Thymus (tissue), 11 donors: Measurements from ENCODE around the gene DPYSL5. TPM values are rescaled to one million over a fixed set of nuclear protein-coding genes. Genes with fewer than 3 reads are reported as not detected.

ENCODE experiments used
- DNase-seq, 9 donors: peaks; one replicate each; pipeline ENCODE4 v3.0.0-alpha.2; 2013; ENCODE audit warnings: low spot score in 9 of 9, low read depth in 6 of 9, missing footprints in 1 of 9
- H3K27ac ChIP-seq, 2 donors: one replicate each; pipeline ENCODE4 v1.5.1; 2013; ENCODE audit warnings: control low read depth in 1 of 2, low read depth in 1 of 2, low read length in 1 of 2, mild to moderate bottlenecking in 1 of 2, moderate library complexity in 1 of 2
- H3K27me3 ChIP-seq, 2 donors: one replicate each; pipeline ENCODE4 v1.5.1; 2013; ENCODE audit warnings: low read length in 1 of 2; ENCODE audit not compliant: control insufficient read depth in 2 of 2, insufficient read depth in 1 of 2
- H3K36me3 ChIP-seq, 2 donors: one replicate each; pipeline ENCODE4 v1.5.1; 2013; ENCODE audit warnings: low read length in 1 of 2, mild to moderate bottlenecking in 1 of 2, moderate library complexity in 1 of 2; ENCODE audit not compliant: control insufficient read depth in 2 of 2, insufficient read depth in 2 of 2
- H3K4me1 ChIP-seq, 2 donors: one replicate each; pipeline ENCODE4 v1.5.1; 2013; ENCODE audit warnings: low read length in 2 of 2; ENCODE audit not compliant: control insufficient read depth in 2 of 2, insufficient read depth in 2 of 2
- H3K4me3 ChIP-seq, 2 donors: one replicate each; pipeline ENCODE4 v1.5.1; 2013; ENCODE audit warnings: low read length in 2 of 2, control low read depth in 1 of 2, mild to moderate bottlenecking in 1 of 2
- H3K9me3 ChIP-seq, 2 donors: one replicate each; pipeline ENCODE4 v1.5.1; 2013; ENCODE audit warnings: low read length in 1 of 2, mild to moderate bottlenecking in 1 of 2; ENCODE audit not compliant: control insufficient read depth in 2 of 2, insufficient read depth in 1 of 2
- WGBS: extraction: QIAGEN DNeasy Blood & Tissue Kit; methylation state at CpG from one replicate; pipeline ENCODE4 v1.1.7; 2013; 5-methylcytosine and 5-hydroxymethylcytosine counted together
- polyA plus RNA-seq: library from polyadenylated mRNA; stranded (reverse); fragments of 200-250 nt; gene quantifications from one replicate; pipeline ENCODE4 v1.2.3, GENCODE V29; 2013
- total RNA-seq: library from RNA; stranded (reverse); fragments of 120-200 nt; gene quantifications from one replicate; pipeline ENCODE4 v1.2.4, GENCODE V29; 2013
- donor health status: healthy.

The DPYSL5 gene
- total and polyA plus RNA-seq, 2 donors = 0.09 to 0.16 TPM

DNA sequence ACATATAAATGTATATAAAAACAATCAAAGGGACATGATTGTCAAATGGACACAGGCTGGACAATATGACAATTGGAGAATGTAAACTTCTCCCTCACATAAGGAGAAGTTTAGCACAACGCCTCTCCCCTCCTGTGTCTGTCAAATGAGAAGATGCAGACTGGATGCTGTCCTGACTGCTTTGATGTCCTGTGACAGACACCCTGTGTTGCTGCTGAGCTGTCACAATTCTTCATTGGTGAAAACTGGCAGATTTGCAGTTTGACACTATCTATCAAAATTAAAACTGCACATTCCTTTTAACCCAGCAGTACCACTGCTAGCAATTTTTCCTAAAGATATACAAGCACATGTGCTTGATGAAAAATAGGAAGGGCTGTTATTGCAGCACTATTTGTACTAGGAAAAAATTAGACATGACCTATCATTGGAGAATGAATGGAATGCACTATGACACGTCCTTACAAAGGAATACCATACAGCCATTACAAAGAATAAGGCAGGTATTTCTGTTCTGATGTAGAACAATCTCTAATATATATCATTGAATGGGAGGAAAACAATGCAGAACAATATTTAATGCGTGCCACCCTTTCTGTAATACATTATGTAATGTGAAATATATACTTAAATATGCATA lies 12.4 kb downstream of the DPYSL5 start:
- H3K36me3 ChIP-seq = no peaks in the 10 kb centered on the region
- DNase-seq = no peak
- H3K27me3 ChIP-seq = peaks cover 9 to 40% of the 10 kb centered on the region in 2 donors
- no peaks in the 10 kb centered on the region for H3K9me3 ChIP-seq
- no peaks in the 10 kb centered on the region for H3K4me1 ChIP-seq
- no peak overlapping the region for H3K27ac ChIP-seq
- WGBS = 92% methylated on average over 3 of the region's 3 CpGs
- H3K4me3 ChIP-seq = no peak overlapping the region

DNA sequence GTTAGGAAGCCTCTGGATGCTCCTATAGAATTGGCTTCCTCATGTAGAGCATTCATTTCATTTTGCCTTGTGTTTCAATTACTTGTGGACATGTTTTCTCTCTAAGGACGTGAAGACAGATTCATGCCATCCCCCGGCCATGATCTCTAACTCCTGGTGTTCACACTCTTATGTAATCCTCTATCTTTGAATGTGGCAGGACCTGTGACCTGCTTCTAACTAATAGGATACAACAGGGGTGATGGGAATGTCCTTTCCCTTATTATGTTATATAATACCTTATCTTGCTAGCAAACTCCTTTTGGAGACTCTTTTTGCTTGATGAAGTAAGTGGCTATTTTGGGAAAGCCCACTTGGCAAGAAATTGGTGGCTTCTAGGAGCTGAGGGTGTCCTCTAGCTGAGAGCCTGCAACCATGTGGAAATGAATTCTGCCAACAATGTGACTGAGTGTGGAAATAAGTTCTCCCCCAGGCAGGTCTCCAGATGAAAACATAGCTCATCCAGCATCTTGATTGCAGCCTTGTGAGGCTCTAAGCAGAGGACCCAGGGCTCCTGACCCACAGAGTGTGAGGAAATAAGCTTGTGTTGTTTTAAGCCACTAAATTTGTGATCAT lies 13.8 kb downstream of the DPYSL5 start:
- Histone ChIP-seq H3K4me1 (no peaks in the 10 kb centered on the region), H3K4me3 (no peak overlapping the region), H3K9me3 (no peaks in the 10 kb centered on the region), H3K27me3 (peaks cover 6 to 29% of the 10 kb centered on the region in 2 donors), H3K27ac (no peak overlapping the region), H3K36me3 (no peaks in the 10 kb centered on the region)
- WGBS = 94% methylated on average over 2 of the region's 2 CpGs
- no peak for DNase-seq

DNA sequence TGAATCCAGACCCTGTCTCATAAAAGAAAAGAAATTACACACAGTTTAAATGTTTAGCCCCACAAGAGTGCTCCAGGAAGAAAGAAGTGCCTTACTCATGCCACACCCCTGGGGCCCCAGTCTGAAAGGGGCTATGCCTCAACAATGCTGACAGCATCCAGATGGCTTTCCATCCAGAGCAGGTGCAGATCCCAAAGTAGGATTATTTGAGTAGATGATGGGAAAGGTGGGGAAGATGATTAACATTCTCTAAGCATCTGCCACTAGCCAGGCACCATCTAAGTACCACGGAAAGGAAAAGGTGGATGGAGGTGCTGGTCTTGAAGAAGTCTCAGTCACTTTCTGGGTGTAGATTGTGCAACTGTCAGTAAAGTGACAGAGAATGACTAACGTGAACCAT lies 16.3 kb downstream of the DPYSL5 start:
- WGBS = 96% methylated on average over 2 of the region's 2 CpGs

DNA sequence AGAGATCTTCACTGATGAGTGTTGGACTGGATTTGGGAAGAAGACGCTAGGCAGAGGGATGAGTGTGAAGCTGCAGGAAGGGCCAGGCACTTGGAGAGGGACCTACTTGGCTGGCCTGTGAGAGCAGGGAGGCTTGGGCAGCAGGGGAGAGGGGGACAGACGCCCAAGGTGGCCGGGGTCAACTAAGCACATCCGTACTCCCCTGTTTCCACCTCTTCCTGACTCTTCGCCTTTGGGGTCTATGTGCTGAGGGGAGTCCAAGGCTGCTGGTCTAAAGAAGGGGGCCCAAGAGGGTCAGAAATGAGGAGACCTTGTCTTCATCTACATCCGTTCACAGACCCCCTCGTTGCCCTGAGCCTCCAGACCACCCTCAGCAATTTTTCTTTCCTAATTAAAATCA lies 16.7 kb downstream of the DPYSL5 start:
- DNase-seq = no peak
- Histone ChIP-seq H3K9me3 (no peaks in the 10 kb centered on the region), H3K27me3 (peaks cover 4 to 18% of the 10 kb centered on the region in 2 donors), H3K36me3 (no peaks in the 10 kb centered on the region), H3K4me3 (no peak overlapping the region), H3K27ac (no peak overlapping the region), H3K4me1 (no peaks in the 10 kb centered on the region)
- 94% methylated on average over 7 of the region's 7 CpGs for WGBS

More for the DNA sequence above, 16.3 kb downstream of the DPYSL5 start:
- Histone ChIP-seq H3K4me1 (no peaks in the 10 kb centered on the region), H3K27ac (no peak overlapping the region), H3K36me3 (no peaks in the 10 kb centered on the region), H3K9me3 (no peaks in the 10 kb centered on the region), H3K4me3 (no peak overlapping the region), H3K27me3 (peaks cover 4 to 22% of the 10 kb centered on the region in 2 donors)
- no peak for DNase-seq

GRCh38 chr2:26870585-26871095 lies 22.7 kb downstream of the DPYSL5 start:
- no peak for DNase-seq
- Histone ChIP-seq H3K4me1 (no peaks in the 10 kb centered on the region), H3K36me3 (no peaks in the 10 kb centered on the region), H3K9me3 (no peaks in the 10 kb centered on the region), H3K4me3 (no peak overlapping the region), H3K27ac (no peak overlapping the region), H3K27me3 (peaks cover 0 to 10% of the 10 kb centered on the region in 2 donors)
- WGBS = 96% methylated on average over 4 of the region's 4 CpGs

GRCh38 chr2:26873286-26873983 lies 25.5 kb downstream of the DPYSL5 start:
- DNase-seq = no peak
- WGBS = 94% methylated on average over 6 of the region's 6 CpGs
- Histone ChIP-seq H3K4me1 (no peaks in the 10 kb centered on the region), H3K27ac (no peak overlapping the region), H3K36me3 (no peaks in the 10 kb centered on the region), H3K4me3 (no peak overlapping the region), H3K27me3 (peaks cover 0 to 13% of the 10 kb centered on the region in 2 donors), H3K9me3 (no peaks in the 10 kb centered on the region)

GRCh38 chr2:26874514-26874913 lies 26.6 kb downstream of the DPYSL5 start:
- WGBS = 94% methylated on average over 2 of the region's 2 CpGs
- Histone ChIP-seq H3K36me3 (no peaks in the 10 kb centered on the region), H3K4me1 (no peaks in the 10 kb centered on the region), H3K4me3 (no peak overlapping the region), H3K9me3 (no peaks in the 10 kb centered on the region), H3K27ac (no peak overlapping the region), H3K27me3 (peaks cover 0 to 13% of the 10 kb centered on the region in 2 donors)
- DNase-seq = no peak

- DNase-seq = no peak
- WGBS = 95% methylated on average over 4 of the region's 4 CpGs
- Histone ChIP-seq H3K4me3 (no peak overlapping the region), H3K27me3 (peaks cover 0 to 13% of the 10 kb centered on the region in 2 donors), H3K9me3 (no peaks in the 10 kb centered on the region), H3K36me3 (no peaks in the 10 kb centered on the region), H3K27ac (no peak overlapping the region), H3K4me1 (no peaks in the 10 kb centered on the region)
Measured at GRCh38 chr2:26875065-26875634, 27.2 kb downstream of the DPYSL5 start.

DNA sequence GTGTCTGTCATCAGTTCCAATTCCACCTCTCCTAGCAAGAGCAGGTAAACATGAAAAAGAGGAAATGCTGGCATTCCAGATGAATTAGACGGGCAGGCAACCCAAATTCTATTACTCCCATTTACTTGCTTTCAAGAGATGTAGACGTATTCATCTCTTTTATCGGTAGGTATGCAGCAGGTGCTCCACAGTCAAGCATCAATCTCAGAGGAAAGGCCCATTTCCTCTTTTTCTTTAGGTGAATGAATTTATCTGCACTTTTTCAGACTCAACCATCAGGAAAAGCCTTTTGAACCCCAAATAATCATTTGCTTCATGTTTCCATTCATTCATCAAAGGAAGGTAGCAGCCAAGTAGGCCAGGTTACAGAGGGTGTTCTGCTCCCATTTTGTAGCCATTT lies 27.9 kb downstream of the DPYSL5 start:
- 65% methylated on average over 3 of the region's 3 CpGs for WGBS

More for the DNA sequence above, 27.9 kb downstream of the DPYSL5 start:
- Histone ChIP-seq H3K27ac (no peak overlapping the region), H3K9me3 (no peaks in the 10 kb centered on the region), H3K27me3 (peaks cover 0 to 15% of the 10 kb centered on the region in 2 donors), H3K4me3 (no peak overlapping the region), H3K4me1 (no peaks in the 10 kb centered on the region), H3K36me3 (no peaks in the 10 kb centered on the region)
- DNase-seq = no peak
